MV-4-11 (cell line): ENCODE results near the gene IFNL3.

Source experiments
- DNase-seq: peaks from one replicate; lab custom pipeline; 2025; lab: John Stamatoyannopoulos, UW

Gene IFNL3

DNA sequence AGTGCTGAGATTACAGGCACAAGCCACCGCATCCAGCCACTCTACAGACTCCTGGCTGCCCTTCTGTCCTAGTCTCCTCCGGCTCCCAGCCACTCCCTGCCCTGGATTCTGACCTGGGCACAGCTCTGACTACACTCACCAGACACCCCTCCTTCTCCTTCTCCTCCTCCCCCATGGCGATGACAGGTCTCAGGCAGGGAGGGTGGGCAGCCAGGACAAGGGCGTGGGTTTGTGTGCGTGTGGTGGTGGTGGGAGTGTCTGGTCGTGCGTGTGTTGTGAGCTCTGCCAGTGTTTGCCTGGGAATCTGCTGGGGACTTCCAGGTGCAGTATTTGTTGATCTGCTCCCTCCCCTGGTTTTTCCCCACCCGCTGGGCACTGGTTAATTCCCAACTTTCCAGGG, 51.0 kb downstream of the IFNL3 start:
- DNase-seq, result no peak
